NT2/D1 (cell line): ENCODE measurements around the gene NUCB1.
"Not testable (repeated sequence)": the region's sequence is repeated elsewhere in the genome, so short reads cannot be mapped to it uniquely, and the experiment has no call there.

Experiments
- YY1 ChIP-seq: IDR thresholded peaks from 2 replicates; pipeline ENCODE4 v1.6.1; 2011; ENCODE audit not compliant: insufficient read length, insufficient read depth
- ZNF274 ChIP-seq: IDR thresholded peaks from 2 replicates; pipeline ENCODE4 v1.6.1; 2011; ENCODE audit warnings: mild to moderate bottlenecking, low read depth, low read length

DNA sequence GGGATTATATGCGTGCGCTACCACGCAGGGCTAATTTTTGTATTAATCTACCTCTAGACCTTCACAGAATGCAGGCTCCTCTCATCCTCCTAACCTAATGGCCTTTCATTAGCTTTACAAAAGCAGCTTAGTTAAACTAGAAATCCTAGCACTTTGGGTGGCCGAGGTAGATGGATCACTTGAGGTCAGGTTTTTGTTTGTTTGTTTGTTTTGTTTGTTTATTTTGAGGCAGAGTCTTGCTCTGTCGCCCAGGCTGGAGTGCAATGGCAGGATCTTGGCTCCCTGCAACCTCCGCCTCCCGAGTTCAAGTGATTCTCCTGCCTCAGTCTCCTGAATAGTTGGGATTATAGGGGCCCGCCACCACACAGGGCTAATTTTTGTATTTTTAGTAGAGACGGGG lies 20.4 kb upstream of the NUCB1 start:
- not testable (repeated sequence) for TF ChIP-seq YY1, ZNF274
